GM18517 (cell line): ENCODE data around the gene GORAB.

Experiments used
- ATAC-seq: cut with Tn5 transposase; IDR thresholded peaks from one replicate; pipeline ENCODE4 v1.9.1; 2021; ENCODE audit warnings: mild to moderate bottlenecking, moderate library complexity; ENCODE audit not compliant: unreplicated experiment

GORAB gene

GRCh38 chr1:170537798-170538503, 6.0 kb downstream of the GORAB start:
- ATAC-seq: no peak

GRCh38 chr1:170538687-170539086, 6.7 kb downstream of the GORAB start:
- no peak for ATAC-seq

- ATAC-seq: no peak
Observed at GRCh38 chr1:170539154-170539553, 7.2 kb downstream of the GORAB start.

- ATAC-seq: no peak
Observed at GRCh38 chr1:170544624-170545023, 12.7 kb downstream of the GORAB start.

- ATAC-seq: no peak
Observed at GRCh38 chr1:170545476-170545875, 13.5 kb downstream of the GORAB start.

GRCh38 chr1:170547255-170547654, 15.3 kb downstream of the GORAB start:
- ATAC-seq: no peak

GRCh38 chr1:170548497-170548896, 16.5 kb downstream of the GORAB start:
- ATAC-seq: no peak

- ATAC-seq: no peak
Observed at GRCh38 chr1:170555370-170555769, 23.4 kb downstream of the GORAB start.

- ATAC-seq: no peak
Observed at GRCh38 chr1:170556917-170557316, 25.0 kb downstream of the GORAB start.

GRCh38 chr1:170558731-170559130, 26.8 kb downstream of the GORAB start:
- ATAC-seq: no peak

GRCh38 chr1:170559166-170559565, 27.2 kb downstream of the GORAB start:
- no peak for ATAC-seq

- ATAC-seq: no peak
Observed at GRCh38 chr1:170560681-170561285, 28.8 kb downstream of the GORAB start.

GRCh38 chr1:170562646-170563338, 30.8 kb downstream of the GORAB start:
- peak; percentile 60 for ATAC-seq

GRCh38 chr1:170567214-170567613, 35.2 kb downstream of the GORAB start:
- no peak for ATAC-seq

GRCh38 chr1:170568197-170568596, 36.2 kb downstream of the GORAB start:
- ATAC-seq: no peak

- ATAC-seq: no peak
Observed at GRCh38 chr1:170576980-170577379, 45.0 kb downstream of the GORAB start.

GRCh38 chr1:170578359-170578758, 46.4 kb downstream of the GORAB start:
- ATAC-seq: no peak

- no peak for ATAC-seq
Observed at GRCh38 chr1:170580636-170581440, 48.9 kb downstream of the GORAB start.

- ATAC-seq: no peak
Observed at GRCh38 chr1:170583186-170583585, 51.2 kb downstream of the GORAB start.

GRCh38 chr1:170586321-170587252, 54.6 kb downstream of the GORAB start:
- no peak for ATAC-seq
